Kidney epithelial cell (primary cell): ENCODE results near the gene SH2D3A. TPM values are rescaled to one million over a fixed set of nuclear protein-coding genes. Genes with fewer than 3 reads are reported as not detected.

Experiments
- DNase-seq: peaks from one replicate; pipeline ENCODE4 v3.0.0-alpha.2; 2010; ENCODE audit warnings: low read depth
- H3K27me3 ChIP-seq: 2 replicates; pipeline ENCODE4 v1.6.0; 2011; ENCODE audit warnings: low read length; ENCODE audit not compliant: control insufficient read depth, insufficient read depth
- H3K36me3 ChIP-seq: 2 replicates; pipeline ENCODE4 v1.5.1; 2011; ENCODE audit warnings: low read length; ENCODE audit not compliant: control insufficient read depth, insufficient read depth
- H3K4me3 ChIP-seq: 2 replicates; pipeline ENCODE4 v1.5.1; 2011; ENCODE audit warnings: low read depth, mild to moderate bottlenecking, control low read depth, low read length
- CTCF ChIP-seq: IDR thresholded peaks from 2 replicates; pipeline ENCODE4 v1.5.1; 2011; ENCODE audit warnings: mild to moderate bottlenecking, moderate library complexity, low read length, control low read depth, inconsistent platforms; ENCODE audit not compliant: insufficient read depth, poor library complexity, severe bottlenecking
- total RNA-seq: library from RNA; depleted of rRNA; stranded (reverse); fragments of >200 nt; gene quantifications from 2 replicates; pipeline ENCODE4 v1.2.3, GENCODE V29; 2015

The SH2D3A gene
- total RNA-seq, 1 donor from 2014 or later = 40.0 TPM

- no peak overlapping the region for H3K4me3 ChIP-seq
- peaks cover 19% of the 10 kb centered on the region for H3K27me3 ChIP-seq
- DNase-seq = no peak
- TF ChIP-seq CTCF = no peak
- H3K36me3 ChIP-seq = no peaks in the 10 kb centered on the region
Observed at GRCh38 chr19:6705931-6706632, 61.2 kb downstream of the SH2D3A start.

Other genes with a start within 250 kb of the SH2D3A start
- gene TNFSF9, start 236.4 kb downstream of the SH2D3A start, total RNA-seq = 8.9 and 12.3 TPM in 2 replicates
- gene CD70, start 176.3 kb downstream of the SH2D3A start, total RNA-seq = 16.0 and 21.4 TPM in 2 replicates
- gene TNFSF14, start 97.3 kb downstream of the SH2D3A start, total RNA-seq = not detected in 2 replicates
- 58.5 and 61.8 TPM in 2 replicates for gene C3, start 46.8 kb downstream of the SH2D3A start, total RNA-seq
- 59.9 and 66.6 TPM in 2 replicates for gene GPR108, start 29.9 kb downstream of the SH2D3A start, total RNA-seq
- gene TRIP10, start 27.8 kb downstream of the SH2D3A start, total RNA-seq = 31.2 and 35.2 TPM in 2 replicates
- 0.27 and 0.50 TPM in 2 replicates for gene VAV1, start 5.3 kb upstream of the SH2D3A start, total RNA-seq
- not detected in 2 replicates for gene ADGRE1, start 120.1 kb upstream of the SH2D3A start, total RNA-seq